ENCODE measurements around the gene SYT13.

Gene SYT13

GRCh38 chr11:45210846-45211245 lies 75.3 kb downstream of the SYT13 start:
- no peak for TF ChIP-seq CTCF (IDR thresholded peaks at IDR 0.05; ENCODE audit: control insufficient read depth, extremely low read depth, insufficient read depth)
- no peak for DNase-seq (ENCODE audit: low read depth)
- H3K4me3 ChIP-seq (ENCODE audit: low read depth, low read length), result no peak overlapping the region

GRCh38 chr11:45209891-45210699 lies 76.0 kb downstream of the SYT13 start:
- H3K4me3 ChIP-seq (ENCODE audit: low read depth, low read length), result no peak overlapping the region
- DNase-seq (ENCODE audit: low read depth), result no peak

GRCh38 chr11:45209000-45209879 lies 76.9 kb downstream of the SYT13 start:
- no peak for TF ChIP-seq CTCF (IDR thresholded peaks at IDR 0.05; ENCODE audit: control insufficient read depth, extremely low read depth, insufficient read depth)
- no peak for DNase-seq (ENCODE audit: low read depth)
- no peak overlapping the region for H3K4me3 ChIP-seq (ENCODE audit: low read depth, low read length)

More at GRCh38 chr11:45209891-45210699, 76.0 kb downstream of the SYT13 start:
- TF ChIP-seq CTCF (IDR thresholded peaks at IDR 0.05; ENCODE audit: control insufficient read depth, extremely low read depth, insufficient read depth), result no peak

GRCh38 chr11:45208135-45208534 lies 78.0 kb downstream of the SYT13 start:
- TF ChIP-seq CTCF (IDR thresholded peaks at IDR 0.05; ENCODE audit: control insufficient read depth, extremely low read depth, insufficient read depth), result no peak
- no peak overlapping the region for H3K4me3 ChIP-seq (ENCODE audit: low read depth, low read length)
- peak; percentile 1 for DNase-seq (ENCODE audit: low read depth)

GRCh38 chr11:45205978-45206377 lies 80.2 kb downstream of the SYT13 start:
- TF ChIP-seq CTCF (IDR thresholded peaks at IDR 0.05; ENCODE audit: control insufficient read depth, extremely low read depth, insufficient read depth), result no peak

GRCh38 chr11:45204761-45205160 lies 81.4 kb downstream of the SYT13 start:
- DNase-seq (ENCODE audit: low read depth), result no peak
- no peak overlapping the region for H3K4me3 ChIP-seq (ENCODE audit: low read depth, low read length)
- TF ChIP-seq CTCF (IDR thresholded peaks at IDR 0.05; ENCODE audit: control insufficient read depth, extremely low read depth, insufficient read depth), result no peak

More at GRCh38 chr11:45205978-45206377, 80.2 kb downstream of the SYT13 start:
- no peak for DNase-seq (ENCODE audit: low read depth)
- H3K4me3 ChIP-seq (ENCODE audit: low read depth, low read length), result no peak overlapping the region
